MM.1S (cell line): ENCODE data around the gene NPC1L1.

Source experiments
- DNase-seq: peaks from one replicate; pipeline ENCODE4 v3.0.0-alpha.2; 2015
- H2AFZ ChIP-seq: fragments of 300-600 bp; sonication (generic); 2 replicates; pipeline ENCODE4 v1.6.0; 2016; ENCODE audit warnings: antibody characterized with exemption, low read length
- H3F3A ChIP-seq: fragments of 300-600 bp; sonication (generic); 2 replicates; pipeline ENCODE4 v1.6.1; 2016; ENCODE audit warnings: mild to moderate bottlenecking, antibody characterized with exemption, low read length, moderate library complexity, mixed read lengths; ENCODE audit not compliant: insufficient read depth
- H3K27ac ChIP-seq: fragments of 300-600 bp; sonication (generic); 2 replicates; pipeline ENCODE4 v1.5.1; 2016; ENCODE audit warnings: mild to moderate bottlenecking, low read length
- H3K27me3 ChIP-seq: fragments of 300-600 bp; sonication (generic); replicated peaks from 2 replicates; pipeline ENCODE4 v1.6.0; 2016; ENCODE audit warnings: low read length; ENCODE audit not compliant: insufficient read depth
- H3K36me3 ChIP-seq: fragments of 300-600 bp; sonication (generic); replicated peaks from 2 replicates; pipeline ENCODE4 v1.6.1; 2016; ENCODE audit warnings: mild to moderate bottlenecking, low read length, mixed read lengths; ENCODE audit not compliant: insufficient read depth
- H3K4me1 ChIP-seq: fragments of 300-600 bp; sonication (generic); 2 replicates; pipeline ENCODE4 v1.6.1; 2016; ENCODE audit warnings: low read length, mixed read lengths
- H3K4me2 ChIP-seq: fragments of 300-600 bp; sonication (generic); 2 replicates; pipeline ENCODE4 v1.6.0; 2016; ENCODE audit warnings: low read depth, low read length
- H3K4me3 ChIP-seq: fragments of 300-600 bp; sonication (generic); 2 replicates; pipeline ENCODE4 v1.5.1; 2016; ENCODE audit warnings: low read length, mixed read lengths
- H3K79me2 ChIP-seq: fragments of 300-600 bp; sonication (generic); 2 replicates; pipeline ENCODE4 v1.6.1; 2016; ENCODE audit warnings: mixed run types, low read length, mixed read lengths
- H3K9ac ChIP-seq: fragments of 300-600 bp; sonication (generic); 2 replicates; pipeline ENCODE4 v1.6.1; 2016; ENCODE audit warnings: low read length, mixed read lengths
- H3K9me2 ChIP-seq: fragments of 300-600 bp; sonication (generic); replicated peaks from 2 replicates; pipeline ENCODE4 v1.6.1; 2016; ENCODE audit warnings: mild to moderate bottlenecking, low read length, mixed read lengths; ENCODE audit not compliant: insufficient read depth
- H3K9me3 ChIP-seq: fragments of 300-600 bp; sonication (generic); replicated peaks from 2 replicates; pipeline ENCODE4 v1.6.1; 2016; ENCODE audit warnings: mild to moderate bottlenecking, low read length, mixed read lengths; ENCODE audit not compliant: insufficient read depth
- H4K20me1 ChIP-seq: fragments of 300-600 bp; sonication (generic); 2 replicates; pipeline ENCODE4 v1.6.1; 2016; ENCODE audit warnings: mild to moderate bottlenecking, low read length, moderate library complexity, mixed read lengths; ENCODE audit not compliant: insufficient read depth
- EZH2 ChIP-seq: fragments of 300-600 bp; sonication (generic); optimal IDR thresholded peaks from 2 replicates; pipeline ENCODE3; 2017; ENCODE audit warnings: low read depth, mild to moderate bottlenecking, antibody characterized with exemption, low read length, mixed read lengths
- EZH2phosphoT487 ChIP-seq: fragments of 300-600 bp; sonication (generic); IDR thresholded peaks from 2 replicates; pipeline ENCODE4 v1.6.1; 2018; ENCODE audit warnings: antibody characterized with exemption, low read length
- TF ChIP-seq, protein P1 (sequence below): fragments of 300-600 bp; sonication (generic); IDR thresholded peaks from 2 replicates; pipeline ENCODE4 v1.5.1; 2016; ENCODE audit warnings: antibody characterized with exemption, low read length, mixed read lengths

Gene NPC1L1

GRCh38 chr7:44565795-44566559 lies 24.8 kb upstream of the NPC1L1 start:
- Histone ChIP-seq H3K79me2 (peaks cover 27% of the 10 kb centered on the region; the same call in 1 of the 2 replicates), H3K9me3 (no peaks in the 10 kb centered on the region), H3K27ac (no peak overlapping the region), H3K9ac (no peak overlapping the region), H3K4me2 (no peak overlapping the region), H3K27me3 (no peaks in the 10 kb centered on the region), H3K4me1 (no peaks in the 10 kb centered on the region), H4K20me1 (no peaks in the 10 kb centered on the region), H2AFZ (no peak overlapping the region), H3K9me2 (no peaks in the 10 kb centered on the region), H3F3A (peaks cover 16% of the 10 kb centered on the region; the same call in 1 of the 2 replicates), H3K36me3 (peaks cover 5% of the 10 kb centered on the region), H3K4me3 (no peak overlapping the region)
- TF ChIP-seq EZH2phosphoT487 (no peak), EZH2 (no peak)
- TF ChIP-seq, protein P1, sequence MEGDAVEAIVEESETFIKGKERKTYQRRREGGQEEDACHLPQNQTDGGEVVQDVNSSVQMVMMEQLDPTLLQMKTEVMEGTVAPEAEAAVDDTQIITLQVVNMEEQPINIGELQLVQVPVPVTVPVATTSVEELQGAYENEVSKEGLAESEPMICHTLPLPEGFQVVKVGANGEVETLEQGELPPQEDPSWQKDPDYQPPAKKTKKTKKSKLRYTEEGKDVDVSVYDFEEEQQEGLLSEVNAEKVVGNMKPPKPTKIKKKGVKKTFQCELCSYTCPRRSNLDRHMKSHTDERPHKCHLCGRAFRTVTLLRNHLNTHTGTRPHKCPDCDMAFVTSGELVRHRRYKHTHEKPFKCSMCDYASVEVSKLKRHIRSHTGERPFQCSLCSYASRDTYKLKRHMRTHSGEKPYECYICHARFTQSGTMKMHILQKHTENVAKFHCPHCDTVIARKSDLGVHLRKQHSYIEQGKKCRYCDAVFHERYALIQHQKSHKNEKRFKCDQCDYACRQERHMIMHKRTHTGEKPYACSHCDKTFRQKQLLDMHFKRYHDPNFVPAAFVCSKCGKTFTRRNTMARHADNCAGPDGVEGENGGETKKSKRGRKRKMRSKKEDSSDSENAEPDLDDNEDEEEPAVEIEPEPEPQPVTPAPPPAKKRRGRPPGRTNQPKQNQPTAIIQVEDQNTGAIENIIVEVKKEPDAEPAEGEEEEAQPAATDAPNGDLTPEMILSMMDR: no peak
- DNase-seq: no peak

DNA sequence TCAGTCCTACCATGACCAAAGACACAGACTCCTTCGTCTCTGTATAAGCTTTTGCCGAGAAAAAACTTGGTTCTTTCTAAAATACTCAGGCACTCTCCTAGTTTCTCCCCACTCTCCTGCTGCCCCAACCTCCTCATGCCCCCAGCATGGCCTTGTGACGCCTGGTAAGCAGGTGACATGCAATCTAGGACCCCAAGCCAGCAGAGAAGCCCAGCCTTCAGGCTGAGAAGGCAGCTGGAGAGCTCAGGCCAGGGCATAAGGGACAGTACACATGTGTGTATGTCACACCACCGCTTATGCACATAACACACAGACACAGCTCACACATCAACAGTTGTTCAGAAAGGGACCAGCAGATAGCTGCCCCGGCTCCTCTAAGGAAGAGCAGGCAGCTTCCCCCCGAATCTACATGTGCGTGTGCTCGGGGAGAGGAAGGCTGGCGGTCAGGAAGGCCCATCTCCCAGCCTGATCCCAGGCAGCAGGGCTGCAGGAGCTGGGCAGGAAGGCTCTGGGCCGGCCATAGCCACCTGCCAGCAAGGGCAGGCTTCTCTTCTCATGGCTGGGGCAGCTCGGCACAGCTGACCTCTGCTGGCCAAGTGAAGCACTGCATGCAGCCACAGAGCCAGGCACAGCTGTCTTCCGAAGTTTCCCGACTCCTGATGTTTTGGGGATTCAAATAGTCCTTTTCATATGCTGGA lies 24.1 kb upstream of the NPC1L1 start:
- DNase-seq: peak; percentile 55
- H4K20me1 ChIP-seq: no peaks in the 10 kb centered on the region
- no peak overlapping the region for H3K4me2 ChIP-seq
- no peak overlapping the region for H3K27ac ChIP-seq
- peaks cover 5% of the 10 kb centered on the region for H3K36me3 ChIP-seq
- no peaks in the 10 kb centered on the region for H3K9me2 ChIP-seq
- no peak overlapping the region for H3K9ac ChIP-seq
- H3F3A ChIP-seq: peaks cover 16% of the 10 kb centered on the region; the same call in 1 of the 2 replicates
- peaks cover 21% of the 10 kb centered on the region; the same call in 1 of the 2 replicates for H3K79me2 ChIP-seq
- TF ChIP-seq EZH2 (no peak), EZH2phosphoT487 (no peak)
- TF ChIP-seq, protein P1: peak; percentile 94
- H3K9me3 ChIP-seq: no peaks in the 10 kb centered on the region
- H3K4me3 ChIP-seq: no peak overlapping the region
- H3K4me1 ChIP-seq: no peaks in the 10 kb centered on the region
- H2AFZ ChIP-seq: no peak overlapping the region
- H3K27me3 ChIP-seq: no peaks in the 10 kb centered on the region

DNA sequence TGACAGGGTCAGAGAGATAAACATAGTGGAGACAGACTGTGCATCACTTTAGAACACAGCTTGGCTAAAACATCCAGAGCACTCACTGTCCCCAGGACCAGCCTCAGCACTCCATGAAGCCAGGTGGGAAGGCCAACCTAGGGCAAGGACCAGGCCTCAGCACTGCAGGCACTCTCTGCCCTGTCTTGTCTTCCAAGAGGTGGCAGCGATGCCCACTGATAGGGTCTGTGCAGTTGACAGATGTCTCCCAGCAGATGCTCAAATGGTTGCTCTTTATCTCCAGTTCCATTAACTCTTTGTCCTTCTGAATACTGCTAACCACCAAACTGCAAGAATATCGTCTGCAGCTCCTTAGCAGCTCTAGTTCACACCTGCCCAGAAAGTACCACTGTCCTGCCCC lies 23.5 kb upstream of the NPC1L1 start:
- peaks cover 14% of the 10 kb centered on the region; the same call in 1 of the 2 replicates for H3K79me2 ChIP-seq
- DNase-seq: no peak
- no peak overlapping the region for H3K9ac ChIP-seq
- H4K20me1 ChIP-seq: no peaks in the 10 kb centered on the region
- H3K9me2 ChIP-seq: no peaks in the 10 kb centered on the region
- H3K27ac ChIP-seq: no peak overlapping the region
- H3K4me3 ChIP-seq: no peak overlapping the region
- no peak overlapping the region for H2AFZ ChIP-seq
- TF ChIP-seq, protein P1: no peak
- TF ChIP-seq EZH2 (no peak), EZH2phosphoT487 (no peak)
- peaks cover 5% of the 10 kb centered on the region for H3K36me3 ChIP-seq
- no peak overlapping the region for H3K4me2 ChIP-seq
- H3K9me3 ChIP-seq: no peaks in the 10 kb centered on the region
- peaks cover 16% of the 10 kb centered on the region; the same call in 1 of the 2 replicates for H3F3A ChIP-seq
- H3K27me3 ChIP-seq: no peaks in the 10 kb centered on the region
- no peaks in the 10 kb centered on the region for H3K4me1 ChIP-seq
